Stimulated activated CD8-positive, alpha-beta memory T cell treated with anti-CD3 and anti-CD28 coated beads, Interleukin-15, amount 100 ng/mL, for 24 hours (primary cell): Measurements from ENCODE around the gene TLK2.
"Not testable (repeated sequence)": the region's sequence is repeated elsewhere in the genome, so short reads cannot be mapped to it uniquely, and the experiment has no call there.

Experiments used
- DNase-seq: peaks from one replicate; pipeline ENCODE4 v3.0.0-alpha.2; 2020; ENCODE audit warnings: low read depth

The TLK2 gene

GRCh38 chr17:62478424-62478879 is at the start of gene TLK2:
TLK2 (plus strand) TSS chr17:62478825; CDS start chr17:62481126, 2,301 bp downstream.
- DNase-seq, result peak; percentile 42

GRCh38 chr17:62435251-62435650 is 43.4 kb upstream of the TLK2 start:
- not testable (repeated sequence) for DNase-seq

- DNase-seq, result not testable (repeated sequence)
Observed at GRCh38 chr17:62441181-62441580, 37.4 kb upstream of the TLK2 start.

GRCh38 chr17:62444063-62444462 is 34.6 kb upstream of the TLK2 start:
- DNase-seq, result no peak

GRCh38 chr17:62445791-62446190 is 32.8 kb upstream of the TLK2 start:
- DNase-seq, result not testable (repeated sequence)

GRCh38 chr17:62452195-62452594 is 26.4 kb upstream of the TLK2 start:
- DNase-seq, result not testable (repeated sequence)

- not testable (repeated sequence) for DNase-seq
Observed at GRCh38 chr17:62453041-62453440, 25.6 kb upstream of the TLK2 start.

- DNase-seq, result not testable (repeated sequence)
Observed at GRCh38 chr17:62453656-62454055, 25.0 kb upstream of the TLK2 start.

GRCh38 chr17:62454111-62454510 is 24.5 kb upstream of the TLK2 start:
- not testable (repeated sequence) for DNase-seq

GRCh38 chr17:62456016-62456415 is 22.6 kb upstream of the TLK2 start:
- no peak for DNase-seq

GRCh38 chr17:62458483-62458882 is 20.1 kb upstream of the TLK2 start:
- not testable (repeated sequence) for DNase-seq

GRCh38 chr17:62464422-62464821 is 14.2 kb upstream of the TLK2 start:
- not testable (repeated sequence) for DNase-seq

- not testable (repeated sequence) for DNase-seq
Observed at GRCh38 chr17:62465271-62465670, 13.4 kb upstream of the TLK2 start.

GRCh38 chr17:62470666-62471379 is 7.8 kb upstream of the TLK2 start:
- DNase-seq, result peak; percentile 20

GRCh38 chr17:62471380-62471880 is 7.2 kb upstream of the TLK2 start:
- not testable (repeated sequence) for DNase-seq

GRCh38 chr17:62473030-62473982 is 5.3 kb upstream of the TLK2 start:
- not testable (repeated sequence) for DNase-seq

- not testable (repeated sequence) for DNase-seq
Observed at GRCh38 chr17:62477111-62477510, 1.5 kb upstream of the TLK2 start.

GRCh38 chr17:62477718-62478408 is 762 bp upstream of the TLK2 start:
- DNase-seq, result not testable (repeated sequence)

- DNase-seq, result not testable (repeated sequence)
Observed at GRCh38 chr17:62478880-62479638, 434 bp downstream of the TLK2 start.

- not testable (repeated sequence) for DNase-seq
Observed at GRCh38 chr17:62479639-62480258, 1.1 kb downstream of the TLK2 start.

- DNase-seq, result not testable (repeated sequence)
Observed at GRCh38 chr17:62482553-62482952, 3.9 kb downstream of the TLK2 start.
